ENCODE measurements around the gene SYT10.
"Not testable (repeated sequence)": the region's sequence is repeated elsewhere in the genome, so short reads cannot be mapped to it uniquely, and the experiment has no call there.

Gene SYT10

GRCh38 chr12:33439587-33440011, at the start of gene SYT10:
TSS of gene SYT10 (minus strand) at chr12:33439819. CDS start at chr12:33439522, 297 bp downstream.
- DNase-seq (ENCODE audit: low read depth), result no peak

DNA sequence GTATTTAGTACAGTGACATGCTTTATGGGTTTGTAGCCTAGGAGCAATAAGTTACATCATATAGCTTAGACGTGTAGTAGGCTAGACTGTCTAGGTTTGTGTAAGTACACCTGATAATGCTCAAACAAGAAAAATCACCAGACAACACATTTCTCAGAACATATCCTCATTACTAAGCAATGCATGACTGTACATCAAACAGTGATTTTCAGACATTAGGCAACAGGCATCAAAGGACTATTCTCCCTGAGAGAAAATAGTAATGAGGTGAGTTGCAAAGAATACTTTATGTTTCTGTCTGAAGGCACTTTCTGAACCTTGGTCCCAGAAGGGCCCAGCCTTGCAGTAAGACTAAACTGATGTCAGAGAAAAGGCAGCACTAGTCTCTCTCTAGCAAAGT, 48.4 kb upstream of the SYT10 start:
- no peak for DNase-seq (ENCODE audit: low read depth)

DNA sequence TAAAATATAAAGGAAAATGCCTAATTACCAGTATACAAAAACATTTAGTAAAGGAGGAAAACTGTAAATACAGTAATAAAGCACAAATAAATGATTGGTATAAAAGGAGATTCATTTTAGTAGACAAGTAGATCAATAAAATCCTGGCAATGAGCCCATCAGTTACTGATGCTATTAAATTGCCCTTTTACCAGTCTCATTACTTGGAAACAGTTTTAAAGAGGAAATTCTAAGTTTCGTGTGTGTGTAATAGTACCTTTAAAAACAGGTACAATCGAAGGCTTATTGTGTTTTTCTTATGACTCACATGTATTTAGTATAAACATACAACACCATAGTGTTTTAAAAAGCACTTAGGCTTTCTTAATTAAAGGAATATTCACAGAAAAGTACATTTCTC, 46.4 kb upstream of the SYT10 start:
- DNase-seq (ENCODE audit: low read depth), result no peak

DNA sequence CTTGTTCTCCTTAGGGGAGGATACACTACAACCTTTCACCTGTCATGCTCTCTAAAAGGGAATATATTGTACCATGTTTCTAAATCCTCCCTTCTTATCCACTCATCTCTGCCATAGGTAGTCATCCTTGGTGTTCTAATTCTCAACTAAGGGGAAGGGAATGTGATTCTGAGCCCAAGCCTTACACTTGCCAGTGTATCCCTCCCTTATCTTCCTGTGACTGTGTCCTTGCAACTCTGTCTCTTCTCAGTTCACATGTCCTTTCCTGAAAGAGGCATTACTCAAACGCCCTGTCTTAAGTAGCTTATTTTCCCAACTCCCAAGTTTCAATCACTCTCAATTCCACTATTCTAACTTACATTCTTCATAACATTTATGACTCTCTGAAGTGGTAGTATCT, 44.5 kb upstream of the SYT10 start:
- DNase-seq (ENCODE audit: low read depth), result no peak

DNA sequence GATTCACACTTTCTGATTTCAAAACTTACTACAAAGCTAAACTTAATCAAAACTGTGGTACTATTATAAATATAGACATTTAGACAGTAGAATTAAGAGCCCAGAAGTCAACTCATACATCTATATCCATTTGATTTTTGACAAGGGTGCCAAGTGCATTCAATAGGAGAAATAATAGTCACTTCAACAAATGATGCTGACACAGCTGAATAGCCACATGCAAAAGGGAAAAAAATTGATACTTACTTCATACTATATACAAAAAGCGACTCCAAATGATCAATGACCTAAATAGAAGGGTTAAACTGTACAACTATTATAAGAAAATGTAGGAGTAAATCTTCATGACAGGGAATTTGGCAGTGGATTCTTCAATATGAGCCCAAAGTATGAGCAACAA, 40.7 kb upstream of the SYT10 start:
- DNase-seq (ENCODE audit: low read depth), result no peak

GRCh38 chr12:33476058-33476457, 36.4 kb upstream of the SYT10 start:
- peak; percentile 68 for DNase-seq (ENCODE audit: low read depth)

DNA sequence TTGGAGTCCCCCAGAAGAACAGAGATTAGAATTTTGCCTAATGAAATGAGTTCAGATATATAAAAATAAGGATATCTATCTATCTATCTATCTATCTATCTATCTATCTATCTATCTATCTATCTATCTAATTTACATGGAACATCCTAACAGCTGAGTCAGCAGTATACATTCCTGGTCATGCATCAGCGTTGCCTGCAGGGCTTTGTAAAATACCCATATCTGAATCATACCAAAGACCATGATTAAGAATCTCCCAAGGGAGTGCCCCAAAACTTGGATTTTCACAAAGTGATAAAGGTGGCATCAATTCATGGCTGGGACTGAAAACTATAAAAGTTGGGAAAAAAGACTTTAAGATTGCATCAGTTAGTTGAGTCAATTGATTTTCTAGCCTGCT, 32.7 kb upstream of the SYT10 start:
- peak; percentile 46 for DNase-seq (ENCODE audit: low read depth)

DNA sequence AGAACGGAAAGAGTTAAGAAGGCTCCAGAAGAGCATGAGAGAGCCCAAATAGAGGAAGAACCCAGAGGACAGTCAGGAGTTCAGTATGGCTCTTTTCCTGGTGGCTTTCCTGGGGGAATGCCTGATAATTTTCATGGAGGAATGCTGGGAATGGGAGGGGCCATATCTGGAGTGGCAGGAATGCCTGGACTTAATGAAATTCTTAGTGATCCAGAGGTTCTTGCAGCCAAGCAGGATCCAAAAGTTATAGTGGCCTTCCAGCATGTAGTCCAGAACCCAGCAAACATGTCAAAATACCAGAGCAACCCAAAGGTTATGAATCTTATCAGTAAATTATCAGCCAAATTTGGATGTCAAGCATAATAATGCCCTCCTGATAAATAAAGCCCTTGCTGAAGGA, 15.5 kb upstream of the SYT10 start:
- no peak for DNase-seq (ENCODE audit: low read depth)

- DNase-seq (ENCODE audit: low read depth), result no peak
Measured at GRCh38 chr12:33450480-33450879, 10.9 kb upstream of the SYT10 start.

GRCh38 chr12:33440477-33440876, 858 bp upstream of the SYT10 start:
- no peak for DNase-seq (ENCODE audit: low read depth)

DNA sequence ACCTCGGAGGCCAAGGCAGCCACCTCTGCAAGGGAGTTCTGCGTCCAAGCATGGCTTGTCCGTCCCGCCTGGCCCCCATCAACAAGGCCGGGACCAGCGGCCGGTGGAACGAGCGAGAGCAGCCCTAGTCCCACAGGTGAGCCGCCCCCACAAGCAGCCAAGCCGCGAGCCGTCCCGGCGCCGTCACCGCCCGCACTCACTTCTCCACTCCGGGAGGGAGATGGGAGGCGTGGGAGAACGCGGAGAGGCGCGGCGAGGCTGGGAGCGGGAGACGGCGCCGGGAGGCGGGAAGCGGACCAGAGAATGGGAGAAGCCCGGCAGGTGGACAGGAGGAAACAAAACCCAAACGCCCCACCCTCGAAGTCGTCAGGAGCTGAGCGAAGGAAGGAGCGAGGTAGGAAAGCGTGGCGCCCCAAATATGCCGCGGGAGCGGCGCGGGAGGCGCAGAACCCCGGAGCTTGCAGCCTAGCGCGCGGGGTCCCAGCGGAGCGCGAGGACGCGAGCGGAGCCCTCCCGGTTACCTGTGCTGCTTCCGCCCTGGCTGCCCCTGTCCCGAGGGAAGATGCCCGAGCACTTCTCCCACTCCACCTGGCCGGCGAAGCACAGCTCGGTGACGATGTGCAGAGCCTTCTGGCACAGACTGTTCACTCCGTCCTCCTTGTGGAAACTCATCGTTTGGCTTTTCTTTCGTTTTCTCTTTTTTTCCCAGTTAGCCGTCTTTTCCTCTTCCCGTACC, 600 bp downstream of the SYT10 start:
- DNase-seq (ENCODE audit: low read depth), result no peak

GRCh38 chr12:33438025-33438772, 1.4 kb downstream of the SYT10 start:
- DNase-seq (ENCODE audit: low read depth), result no peak

DNA sequence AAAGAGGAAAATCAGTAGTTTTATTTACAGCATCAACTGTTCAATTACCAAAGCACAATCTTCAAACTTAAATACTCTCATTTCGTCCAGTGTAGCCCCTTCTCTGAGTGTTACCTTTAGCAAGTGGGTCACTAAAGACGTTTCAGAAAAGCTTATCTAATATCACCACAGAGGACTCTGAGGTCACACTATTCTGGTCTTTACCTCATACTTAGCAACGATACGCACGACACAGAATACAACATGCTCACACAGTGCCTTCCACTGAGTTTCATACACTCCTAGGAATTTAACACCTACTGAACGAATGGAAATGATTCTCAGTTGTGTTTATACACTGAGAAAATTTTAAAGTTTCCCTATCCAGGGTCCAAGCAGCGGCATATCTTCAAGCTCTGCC, 2.0 kb downstream of the SYT10 start:
- no peak for DNase-seq (ENCODE audit: low read depth)

DNA sequence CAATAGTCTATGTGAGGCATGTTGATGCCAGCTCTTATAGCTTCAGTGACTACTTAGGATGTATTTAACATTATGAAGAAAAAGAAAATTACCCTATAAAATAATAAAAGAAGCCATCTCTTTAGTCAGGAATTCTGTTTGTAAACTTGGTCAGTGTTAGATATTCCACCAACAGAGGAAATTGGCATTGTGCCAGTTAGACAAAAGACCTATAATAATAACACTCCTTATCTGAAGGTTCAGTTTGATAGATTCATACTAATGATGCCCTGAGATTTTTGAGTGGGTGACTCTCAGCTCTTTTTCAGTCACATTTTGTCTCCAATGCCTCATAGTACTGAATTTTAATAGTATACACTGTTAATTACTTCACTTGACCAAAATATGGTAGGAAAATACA, 6.6 kb downstream of the SYT10 start:
- DNase-seq (ENCODE audit: low read depth), result no peak

DNA sequence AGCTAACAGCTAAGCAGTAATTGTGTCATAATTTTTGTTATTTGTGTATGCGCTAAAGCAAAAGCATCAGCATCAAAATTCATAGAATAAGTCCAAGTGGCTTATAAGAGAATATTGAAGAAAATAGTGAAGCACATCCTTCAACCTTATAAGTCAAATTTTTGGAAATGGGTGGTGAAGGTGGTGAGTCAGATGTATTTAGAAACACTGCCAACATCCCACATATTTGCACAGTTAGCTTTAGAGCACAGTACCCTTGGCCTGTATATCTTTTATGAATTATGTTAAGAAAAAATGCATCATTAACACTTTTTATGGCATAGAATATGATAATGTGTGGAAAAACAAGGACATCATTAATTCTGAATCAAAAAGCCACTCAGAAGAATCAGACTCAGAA, 8.0 kb downstream of the SYT10 start:
- no peak for DNase-seq (ENCODE audit: low read depth)

DNA sequence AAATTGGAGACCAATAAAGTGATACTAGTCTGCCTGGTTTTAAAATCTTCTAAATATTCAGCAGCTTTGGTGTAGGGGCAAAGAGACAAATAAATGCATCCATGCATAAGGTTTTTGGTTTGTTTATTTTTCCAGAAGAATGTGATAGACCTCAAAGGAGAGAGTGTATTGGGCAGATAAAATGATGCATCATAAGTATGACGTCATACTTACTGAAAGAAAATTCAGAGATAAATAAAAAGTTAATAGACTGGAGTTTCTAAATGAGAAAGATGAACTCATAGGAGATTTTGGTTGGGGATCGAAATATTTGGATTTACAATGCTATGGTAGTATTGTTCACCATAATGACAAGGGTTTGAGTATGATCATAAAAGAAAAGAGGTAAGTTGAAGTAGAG, 10.2 kb downstream of the SYT10 start:
- no peak for DNase-seq (ENCODE audit: low read depth)

- DNase-seq (ENCODE audit: low read depth), result no peak
Measured at GRCh38 chr12:33427071-33427470, 12.5 kb downstream of the SYT10 start.

- no peak for DNase-seq (ENCODE audit: low read depth)
Measured at GRCh38 chr12:33423706-33424105, 15.9 kb downstream of the SYT10 start.

DNA sequence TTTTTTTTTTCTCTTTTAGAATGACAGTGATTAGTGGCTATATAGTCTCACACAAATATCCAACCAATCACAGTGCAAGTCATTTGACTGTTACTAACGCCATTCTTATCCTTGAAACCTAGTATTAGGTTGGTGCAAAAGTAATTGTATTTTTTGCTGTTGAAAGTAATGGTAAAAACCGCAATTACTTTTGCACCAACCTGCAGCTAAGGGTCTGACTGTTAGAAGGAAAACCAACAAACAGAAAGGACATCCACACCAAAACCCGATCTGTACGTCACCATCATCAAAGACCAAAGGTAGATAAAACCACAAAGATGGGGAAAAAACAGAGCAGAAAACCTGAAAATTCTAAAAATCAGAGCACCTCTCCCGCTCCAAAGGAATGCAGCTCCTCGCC, 27.2 kb downstream of the SYT10 start:
- DNase-seq (ENCODE audit: low read depth), result not testable (repeated sequence)

DNA sequence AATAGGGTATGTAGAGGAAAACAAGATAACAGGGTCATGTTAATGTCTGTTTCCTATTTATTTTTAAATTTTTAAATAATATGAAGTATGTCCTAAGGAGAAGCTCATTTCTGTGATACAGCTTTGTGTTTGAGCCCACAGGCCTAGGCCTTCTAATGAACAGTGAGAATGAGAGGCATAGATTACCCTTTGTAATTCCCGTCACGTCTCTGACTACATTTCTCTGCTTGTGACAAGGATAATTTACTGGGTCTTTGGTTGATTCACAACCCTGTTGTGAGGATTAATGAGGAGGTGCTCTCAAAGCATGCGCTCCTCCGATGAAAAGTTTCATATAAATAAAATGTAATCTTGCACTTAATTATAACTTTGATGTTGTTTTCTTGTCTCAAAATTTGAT, 56.1 kb downstream of the SYT10 start:
- no peak for DNase-seq (ENCODE audit: low read depth)

DNA sequence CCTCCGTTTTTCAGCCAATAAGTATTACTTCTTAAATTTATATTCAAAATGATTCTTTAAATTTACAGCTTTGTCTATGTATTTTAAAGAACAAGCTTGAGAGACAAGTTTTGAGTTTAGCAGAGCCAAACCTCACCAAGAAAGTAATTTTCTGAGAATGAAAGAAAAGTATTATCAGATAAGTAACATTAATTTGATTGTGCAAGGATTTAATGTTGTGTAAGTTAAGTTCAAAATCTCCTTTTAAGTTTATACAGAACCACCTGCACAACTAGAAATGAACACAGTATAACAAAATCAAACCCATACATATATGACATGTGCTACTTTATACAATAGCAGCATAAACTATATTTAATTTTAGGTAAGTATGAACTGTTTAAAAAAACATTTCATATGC, 63.5 kb downstream of the SYT10 start:
- DNase-seq (ENCODE audit: low read depth), result no peak

- DNase-seq (ENCODE audit: low read depth), result no peak
Measured at GRCh38 chr12:33370318-33370717, 69.3 kb downstream of the SYT10 start.

GRCh38 chr12:33357181-33357580, 82.4 kb downstream of the SYT10 start:
- no peak for DNase-seq (ENCODE audit: low read depth)

DNA sequence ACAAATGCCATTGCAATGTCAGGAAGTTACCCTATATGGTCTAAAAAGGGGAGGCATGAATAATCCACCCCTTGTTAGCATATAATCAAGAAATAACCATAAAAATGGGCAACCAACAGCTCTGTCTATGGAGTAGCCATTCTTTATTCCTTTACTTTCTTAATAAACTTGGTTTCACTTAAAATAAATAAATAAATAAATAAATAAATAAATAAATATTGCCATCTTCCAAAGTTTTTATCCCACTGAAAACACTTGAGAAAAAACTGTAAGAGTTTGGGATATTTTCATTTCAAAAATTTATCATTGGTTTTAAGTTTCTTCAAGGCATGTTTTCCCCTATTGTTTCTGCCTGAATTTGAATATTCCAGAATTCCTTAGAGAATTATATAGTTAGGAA, 89.8 kb downstream of the SYT10 start:
- no peak for DNase-seq (ENCODE audit: low read depth)
